Natural killer cell treated with Interleukin-12 subunit alpha and Interleukin-12 subunit beta and Interleukin-15 and Interleukin-18, amount 100 ng/mL, for 72 hours (primary cell): ENCODE results near the gene OR10R2. TPM values are rescaled to one million over a fixed set of nuclear protein-coding genes. Genes with fewer than 3 reads are reported as not detected.
A peak's percentile ranks its signal among the peaks of the same experiment; 100 is the strongest.

Source experiments
- ATAC-seq, 2 donors: fragments of 150-1000 bp; cut with Tn5 transposase in 1 of 2; sonication (Bioruptor Pico), chemical (Tn5 transposase) in 1 of 2; 2 replicates each; pipeline ENCODE4 v1.10.0; 2021
- DNase-seq: peaks from one replicate; pipeline ENCODE4 v3.0.0; 2022; ENCODE audit warnings: low spot score
- H3K27ac Mint-ChIP-seq, 2 donors: 1 replicate in 1 of 2; 2 replicates in 1 of 2; pipeline ENCODE4 v1.8.0; 2022; ENCODE audit warnings: mixed read lengths in 2 of 2, mild to moderate bottlenecking in 1 of 2, moderate library complexity in 1 of 2
- H3K27me3 Mint-ChIP-seq, 2 donors: 1 replicate in 1 of 2; 2 replicates in 1 of 2; pipeline ENCODE4 v1.8.0; 2022; ENCODE audit warnings: mixed read lengths in 2 of 2
- H3K36me3 Mint-ChIP-seq: one replicate; pipeline ENCODE4 v1.8.0; 2022; ENCODE audit warnings: mixed read lengths
- H3K4me1 Mint-ChIP-seq, 2 donors: 1 replicate in 1 of 2; 2 replicates in 1 of 2; pipeline ENCODE4 v1.8.0; 2022; ENCODE audit warnings: low read depth in 2 of 2, mixed read lengths in 2 of 2, mild to moderate bottlenecking in 1 of 2
- H3K4me3 Mint-ChIP-seq: one replicate; pipeline ENCODE4 v1.8.0; 2022; ENCODE audit warnings: mixed read lengths
- H3K9me3 Mint-ChIP-seq: 2 replicates; pipeline ENCODE4 v1.8.0; 2022; ENCODE audit warnings: mixed read lengths
- total RNA-seq, 2 donors: library from RNA; stranded (reverse); gene quantifications; one replicate each; pipeline ENCODE4 v1.2.3, GENCODE V29; 2022

OR10R2 gene
- total RNA-seq, 2 donors from 2014 or later: not detected

DNA sequence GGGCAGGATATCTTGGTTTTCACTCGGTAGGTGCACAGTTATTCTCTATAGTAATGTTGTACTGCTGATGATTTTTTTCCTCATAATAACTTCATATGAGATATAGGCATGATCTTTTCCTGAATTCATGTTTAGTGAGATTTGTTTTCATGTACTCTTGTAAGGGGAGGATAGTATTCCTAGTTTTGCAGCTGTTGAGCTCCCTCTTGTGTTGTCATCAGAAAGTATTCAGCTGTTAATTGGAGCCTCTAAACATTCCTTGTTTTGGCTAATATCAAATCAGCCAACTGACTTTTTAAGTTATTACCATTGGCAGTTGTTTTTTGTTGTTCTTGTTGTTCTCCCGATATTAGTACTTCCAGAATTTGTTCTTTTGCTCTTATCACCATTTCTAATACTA, 24.4 kb downstream of the OR10R2 start:
- H3K36me3 Mint-ChIP-seq: no peaks in the 10 kb centered on the region
- ATAC-seq (no peak), DNase-seq (no peak)
- H3K27me3 Mint-ChIP-seq: peaks cover 20 to 45% of the 10 kb centered on the region in 2 donors
- H3K4me1 Mint-ChIP-seq: no peaks in the 10 kb centered on the region
- H3K4me3 Mint-ChIP-seq: no peak overlapping the region
- H3K27ac Mint-ChIP-seq: no peak overlapping the region
- H3K9me3 Mint-ChIP-seq: no peaks in the 10 kb centered on the region

- no peak overlapping the region for H3K27ac Mint-ChIP-seq
- no peak overlapping the region for H3K4me3 Mint-ChIP-seq
- no peaks in the 10 kb centered on the region for H3K4me1 Mint-ChIP-seq
- no peaks in the 10 kb centered on the region for H3K36me3 Mint-ChIP-seq
- DNase-seq (no peak), ATAC-seq (peak in 1 of 2 donors; percentile 66)
- H3K27me3 Mint-ChIP-seq: peaks cover 35 to 52% of the 10 kb centered on the region in 2 donors
- H3K9me3 Mint-ChIP-seq: no peaks in the 10 kb centered on the region
Observed at GRCh38 chr1:158506369-158506987, 34.5 kb downstream of the OR10R2 start.

- H3K36me3 Mint-ChIP-seq: no peaks in the 10 kb centered on the region
- no peaks in the 10 kb centered on the region for H3K4me1 Mint-ChIP-seq
- H3K27ac Mint-ChIP-seq: no peak overlapping the region
- DNase-seq (no peak), ATAC-seq (no peak)
- peaks cover 35 to 48% of the 10 kb centered on the region in 2 donors for H3K27me3 Mint-ChIP-seq
- no peak overlapping the region for H3K4me3 Mint-ChIP-seq
- no peaks in the 10 kb centered on the region for H3K9me3 Mint-ChIP-seq
Observed at GRCh38 chr1:158507511-158507910, 35.5 kb downstream of the OR10R2 start.

- no peak for ATAC-seq
- H3K9me3 Mint-ChIP-seq: no peaks in the 10 kb centered on the region
- no peak overlapping the region for H3K4me3 Mint-ChIP-seq
- no peak for DNase-seq
- H3K27me3 Mint-ChIP-seq: peaks cover 33 to 37% of the 10 kb centered on the region in 2 donors
- H3K27ac Mint-ChIP-seq: no peak overlapping the region
- no peaks in the 10 kb centered on the region for H3K36me3 Mint-ChIP-seq
- H3K4me1 Mint-ChIP-seq: no peaks in the 10 kb centered on the region
Observed at GRCh38 chr1:158509471-158510156, 37.6 kb downstream of the OR10R2 start.

DNA sequence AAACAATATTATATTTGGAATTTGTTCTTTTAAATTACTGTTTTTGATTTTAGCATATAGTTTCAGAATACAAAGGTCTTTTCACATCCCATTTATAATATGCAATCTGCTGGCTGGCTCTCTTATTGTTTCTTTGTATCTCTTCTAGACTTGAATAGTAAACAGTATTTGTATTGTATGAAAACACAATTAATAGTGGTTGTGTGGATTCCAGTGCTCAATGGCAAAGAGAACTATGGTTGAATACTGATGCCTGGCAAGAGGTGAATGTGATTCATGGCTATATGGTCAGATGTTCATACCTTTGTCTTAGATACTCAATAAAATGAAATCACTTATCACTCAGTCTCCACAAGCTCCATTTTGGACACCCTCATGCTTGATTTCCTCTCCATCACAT, 44.9 kb downstream of the OR10R2 start:
- no peaks in the 10 kb centered on the region for H3K4me1 Mint-ChIP-seq
- peaks cover 35 to 38% of the 10 kb centered on the region in 2 donors for H3K27me3 Mint-ChIP-seq
- no peak for ATAC-seq
- DNase-seq: no peak
- no peak overlapping the region for H3K4me3 Mint-ChIP-seq
- no peak overlapping the region for H3K27ac Mint-ChIP-seq
- H3K9me3 Mint-ChIP-seq: no peaks in the 10 kb centered on the region
- H3K36me3 Mint-ChIP-seq: no peaks in the 10 kb centered on the region

DNA sequence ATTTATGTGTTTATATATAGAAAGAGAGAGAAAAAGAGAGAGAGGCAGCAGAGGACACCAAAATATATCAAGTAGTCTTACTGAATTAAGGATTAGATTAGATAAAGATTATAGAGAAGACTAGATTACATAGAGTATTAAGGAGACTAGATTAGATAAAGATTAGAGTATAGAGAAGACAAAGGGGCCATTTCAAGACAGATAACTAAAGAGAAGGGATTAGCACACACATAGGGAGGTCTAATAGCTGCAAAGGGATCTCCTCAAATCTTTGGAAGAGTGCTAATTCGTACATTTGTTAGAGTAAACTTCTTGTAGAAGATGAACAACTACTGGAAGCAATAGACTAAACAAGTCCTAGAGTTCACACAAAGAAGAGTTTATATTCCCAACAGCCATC, 48.0 kb downstream of the OR10R2 start:
- H3K27ac Mint-ChIP-seq: no peak overlapping the region
- H3K27me3 Mint-ChIP-seq: peaks cover 39 to 53% of the 10 kb centered on the region in 2 donors
- no peaks in the 10 kb centered on the region for H3K4me1 Mint-ChIP-seq
- H3K9me3 Mint-ChIP-seq: no peaks in the 10 kb centered on the region
- no peak overlapping the region for H3K4me3 Mint-ChIP-seq
- DNase-seq (no peak), ATAC-seq (no peak)
- H3K36me3 Mint-ChIP-seq: no peaks in the 10 kb centered on the region

DNA sequence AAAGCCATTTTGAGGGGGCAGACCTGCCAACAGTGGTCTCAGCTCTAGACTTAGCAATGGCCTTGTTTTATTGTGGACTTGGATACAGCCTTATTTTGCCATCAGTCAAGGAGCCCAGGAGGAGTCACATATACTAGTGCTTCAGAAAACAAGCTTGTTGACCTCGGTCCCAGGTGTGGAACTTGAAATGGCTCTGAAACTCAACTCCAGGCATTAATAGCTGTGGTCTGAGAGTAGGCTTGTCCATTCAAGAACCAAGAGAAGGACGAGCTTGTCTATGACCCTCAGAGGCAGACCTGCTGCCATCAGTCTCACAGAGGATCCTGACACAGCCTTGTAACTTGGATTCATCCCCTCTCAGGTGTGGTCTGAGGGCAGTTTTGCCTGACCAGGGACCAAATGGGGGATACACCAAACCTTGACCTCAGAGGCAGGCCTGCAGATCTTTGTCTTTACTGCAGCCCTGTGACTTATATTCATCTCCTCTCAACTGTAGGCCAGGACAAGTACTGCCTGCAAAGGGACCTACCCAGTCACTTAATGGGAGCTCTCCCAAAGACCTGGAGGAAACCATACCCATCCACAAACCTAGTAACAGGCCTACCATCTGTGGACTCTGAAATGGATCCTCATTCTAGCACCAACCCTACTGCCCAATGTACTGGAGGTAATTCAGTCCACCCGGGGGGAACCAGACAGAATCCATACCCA, 49.1 kb downstream of the OR10R2 start:
- H3K4me3 Mint-ChIP-seq: no peak overlapping the region

GRCh38 chr1:158521666-158522058, 49.6 kb downstream of the OR10R2 start:
- Mint-ChIP-seq H3K27me3 (peaks cover 34 to 53% of the 10 kb centered on the region in 2 donors), H3K4me1 (no peaks in the 10 kb centered on the region)
- ATAC-seq: no peak

More for the DNA sequence above, 49.1 kb downstream of the OR10R2 start:
- peak; percentile 17 to 40 for ATAC-seq
- Mint-ChIP-seq H3K9me3 (no peaks in the 10 kb centered on the region), H3K27ac (no peak overlapping the region), H3K36me3 (no peaks in the 10 kb centered on the region), H3K27me3 (peaks cover 35 to 51% of the 10 kb centered on the region in 2 donors), H3K4me1 (no peaks in the 10 kb centered on the region)
- DNase-seq: no peak

DNA sequence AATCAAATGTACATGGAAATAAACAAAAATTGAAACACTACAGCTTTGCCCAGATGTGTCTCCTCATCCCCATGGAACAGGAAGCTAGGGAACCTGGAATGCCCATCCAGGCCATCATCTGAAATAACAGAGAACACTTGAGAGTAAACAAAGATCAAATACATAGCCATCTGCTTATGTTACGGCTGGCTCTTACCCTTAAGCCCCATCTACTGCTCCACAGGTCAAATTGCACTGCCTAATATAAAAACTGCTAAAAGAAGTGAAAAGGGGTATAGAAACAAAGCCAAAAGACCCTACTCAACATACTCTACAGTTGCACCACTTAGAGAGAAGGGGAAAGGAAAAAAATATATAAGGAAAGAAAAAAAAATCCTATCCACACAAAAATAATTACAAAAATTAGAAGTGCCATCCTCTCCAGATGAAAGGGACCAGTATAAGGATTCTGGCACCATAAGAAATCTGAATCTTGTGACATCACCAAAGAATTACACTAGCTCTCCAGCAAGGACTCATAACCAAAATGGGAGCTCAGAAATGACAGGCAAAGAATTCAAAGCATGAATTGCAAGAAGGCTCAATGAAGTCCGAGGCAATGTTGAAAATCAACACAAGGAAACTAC, 55.3 kb downstream of the OR10R2 start:
- peaks cover 5% of the 10 kb centered on the region for H3K36me3 Mint-ChIP-seq
- H3K27ac Mint-ChIP-seq: no peak overlapping the region
- DNase-seq (no peak), ATAC-seq (no peak)
- H3K4me1 Mint-ChIP-seq: no peaks in the 10 kb centered on the region
- H3K27me3 Mint-ChIP-seq: peaks cover 46 to 79% of the 10 kb centered on the region in 2 donors
- H3K9me3 Mint-ChIP-seq: no peaks in the 10 kb centered on the region
- no peak overlapping the region for H3K4me3 Mint-ChIP-seq

More at GRCh38 chr1:158521666-158522058, 49.6 kb downstream of the OR10R2 start:
- Mint-ChIP-seq H3K36me3 (no peaks in the 10 kb centered on the region), H3K4me3 (no peak overlapping the region), H3K27ac (no peak overlapping the region), H3K9me3 (no peaks in the 10 kb centered on the region)
- no peak for DNase-seq

Other genes with a start within 250 kb of the OR10R2 start
- gene CD1A, start 217.8 kb upstream of the OR10R2 start, total RNA-seq: not detected
- not detected for gene CD1C, start 182.3 kb upstream of the OR10R2 start, total RNA-seq
- gene CD1B, start 140.7 kb upstream of the OR10R2 start, total RNA-seq: not detected
- gene CD1E, start 118.3 kb upstream of the OR10R2 start, total RNA-seq: not detected
- gene OR10T2, start 72.8 kb upstream of the OR10R2 start, total RNA-seq: not detected
- gene OR10K2, start 46.0 kb upstream of the OR10R2 start, total RNA-seq: not detected
- gene OR10K1, start 10.4 kb upstream of the OR10R2 start, total RNA-seq: not detected
- gene OR6Y1, start 82.2 kb downstream of the OR10R2 start, total RNA-seq: not detected
- not detected for gene OR6P1, start 98.4 kb downstream of the OR10R2 start, total RNA-seq
- gene OR10X1, start 107.7 kb downstream of the OR10R2 start, total RNA-seq: not detected
- not detected for gene OR10Z1, start 133.0 kb downstream of the OR10R2 start, total RNA-seq
- gene SPTA1, start 214.5 kb downstream of the OR10R2 start, total RNA-seq: under 1 TPM; 0.08 to 0.43 TPM
- gene OR6K2, start 228.4 kb downstream of the OR10R2 start, total RNA-seq: not detected
- gene OR6K3, start 248.5 kb downstream of the OR10R2 start, total RNA-seq: not detected